ENCODE data around the gene NHSL2. TPM values are rescaled to one million over a fixed set of nuclear protein-coding genes. Genes with fewer than 3 reads are reported as not detected.
A peak's percentile ranks its signal among the peaks of the same experiment; 100 is the strongest.
"Not testable (repeated sequence)": the region's sequence is repeated elsewhere in the genome, so short reads cannot be mapped to it uniquely, and the experiment has no call there.

NHSL2 gene
- polyA plus RNA-seq, 2 donors = 0.41 to 0.51 TPM

DNA sequence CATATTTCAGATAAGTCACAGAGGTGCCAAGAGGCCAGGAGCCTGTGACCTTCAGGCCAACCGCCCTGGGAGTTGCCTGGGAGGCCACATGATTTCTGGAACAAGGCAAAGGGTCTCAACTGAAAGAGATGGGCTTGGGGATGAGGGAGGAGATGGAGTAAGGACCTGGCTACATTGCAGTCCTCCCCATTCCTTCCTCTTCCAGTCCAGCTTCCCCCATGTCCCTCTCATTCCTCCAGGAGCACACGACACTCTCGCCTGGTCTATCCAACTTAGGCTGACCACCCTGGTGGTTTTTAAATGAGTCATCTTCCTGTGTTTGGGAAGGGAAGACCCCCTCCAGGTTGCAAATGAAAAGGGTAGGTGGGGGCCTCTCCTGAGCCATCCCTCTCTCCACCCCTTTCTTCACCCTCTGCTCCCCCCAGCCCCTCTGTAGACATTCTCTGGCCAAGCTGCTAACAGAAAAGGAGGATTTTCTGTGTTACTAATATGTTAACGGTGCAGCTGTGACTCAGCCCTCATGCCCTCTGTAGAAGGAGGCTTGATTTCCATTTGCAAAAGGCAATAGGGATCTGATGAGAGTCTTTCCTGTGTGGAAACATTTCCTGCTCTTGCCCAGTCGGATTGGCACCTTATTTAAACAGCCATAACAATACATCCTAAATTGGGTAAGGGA is 141.9 kb downstream of the NHSL2 start:
- H3K27ac ChIP-seq (ENCODE audit: low read depth in 2 of 2, low read length in 1 of 2) = peak overlapping the region; percentile 37 to 56
- H3K36me3 ChIP-seq (ENCODE audit: control insufficient read depth in 2 of 2, insufficient read depth in 2 of 2, low read length in 1 of 2) = no peaks in the 10 kb centered on the region
- WGBS, 2 donors = 65 to 70% methylated on average over 5 of the region's 5 CpGs

DNA sequence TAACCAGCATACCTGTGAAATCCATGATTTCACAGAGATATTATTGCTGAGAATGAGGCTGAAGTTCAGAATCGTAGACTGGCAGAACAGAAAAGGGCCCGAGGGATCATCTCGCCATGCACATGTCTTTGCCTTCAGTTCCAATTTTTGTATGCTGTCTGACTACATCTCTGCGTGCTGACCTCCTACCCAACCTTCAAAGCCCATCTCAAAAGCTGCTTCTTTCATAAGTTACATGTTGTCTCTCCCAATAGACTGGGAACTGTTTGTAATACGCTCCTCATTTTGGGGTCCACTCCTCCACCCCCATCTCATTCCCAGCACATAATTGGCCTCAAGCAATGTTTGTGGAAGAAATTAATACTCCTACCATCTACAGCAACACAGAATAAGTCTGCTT is 142.9 kb downstream of the NHSL2 start:
- Histone ChIP-seq H3K27ac (ENCODE audit: low read depth in 2 of 2, low read length in 1 of 2) (no peak overlapping the region), H3K4me3 (ENCODE audit: low read depth in 1 of 2, low read length in 2 of 2) (no peak overlapping the region)

More for the DNA sequence above, 141.9 kb downstream of the NHSL2 start:
- Histone ChIP-seq H3K9me3 (ENCODE audit: control insufficient read depth in 2 of 2, insufficient read depth in 1 of 2, low read depth in 1 of 2, low read length in 1 of 2) (no peaks in the 10 kb centered on the region), H3K27me3 (ENCODE audit: control insufficient read depth in 1 of 2, insufficient read depth in 2 of 2, low read length in 2 of 2) (no peaks in the 10 kb centered on the region), H3K4me1 (ENCODE audit: control insufficient read depth in 2 of 2, insufficient read depth in 2 of 2, low read length in 1 of 2) (peaks cover 0 to 2% of the 10 kb centered on the region in 2 donors), H3K4me3 (ENCODE audit: low read depth in 1 of 2, low read length in 2 of 2) (no peak overlapping the region)

DNA sequence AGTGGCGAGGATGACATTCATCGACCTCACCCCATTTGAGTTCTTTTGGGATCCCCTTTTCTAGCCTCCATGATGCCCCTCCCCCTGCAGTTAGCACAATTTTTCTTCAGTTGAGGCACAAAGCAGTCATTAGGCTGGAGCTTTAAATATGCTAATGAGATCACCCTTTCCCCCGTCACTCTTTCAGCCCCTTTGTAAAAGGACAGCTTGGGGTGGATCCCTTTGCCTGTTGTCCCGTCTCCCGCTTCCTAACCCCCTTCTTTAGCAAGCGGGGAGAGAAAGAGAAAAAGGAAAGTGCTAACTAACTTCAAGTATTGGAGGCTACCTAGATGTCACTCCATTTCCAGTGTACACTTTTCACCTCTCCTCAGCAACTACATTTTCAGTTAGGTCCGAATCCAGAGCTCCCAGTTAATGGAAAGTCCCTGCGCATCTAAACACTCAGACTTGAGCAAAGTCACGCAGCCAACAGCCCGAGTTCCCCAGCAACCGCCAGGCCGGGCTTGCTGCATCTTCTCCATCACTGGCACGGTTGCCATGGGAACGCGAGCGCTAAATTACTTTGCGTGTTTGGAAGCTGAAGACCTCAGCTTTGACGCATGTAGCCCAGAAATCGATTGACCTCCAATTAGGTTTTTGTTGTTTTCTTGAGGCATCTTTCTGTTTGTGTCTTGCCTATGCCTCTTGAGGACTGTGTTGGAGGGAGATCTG is 144.3 kb downstream of the NHSL2 start:
- no peak overlapping the region for H3K27ac ChIP-seq (ENCODE audit: low read depth in 2 of 2, low read length in 1 of 2)
- no peaks in the 10 kb centered on the region for H3K36me3 ChIP-seq (ENCODE audit: control insufficient read depth in 2 of 2, insufficient read depth in 2 of 2, low read length in 1 of 2)
- H3K4me1 ChIP-seq (ENCODE audit: control insufficient read depth in 2 of 2, insufficient read depth in 2 of 2, low read length in 1 of 2) = peaks cover 0 to 2% of the 10 kb centered on the region in 2 donors
- H3K9me3 ChIP-seq (ENCODE audit: control insufficient read depth in 2 of 2, insufficient read depth in 1 of 2, low read depth in 1 of 2, low read length in 1 of 2) = no peaks in the 10 kb centered on the region
- 66 to 85% methylated on average over 19 of the region's 19 CpGs for WGBS, 2 donors
- H3K4me3 ChIP-seq (ENCODE audit: low read depth in 1 of 2, low read length in 2 of 2) = no peak overlapping the region
- no peaks in the 10 kb centered on the region for H3K27me3 ChIP-seq (ENCODE audit: control insufficient read depth in 1 of 2, insufficient read depth in 2 of 2, low read length in 2 of 2)

More for the DNA sequence above, 142.9 kb downstream of the NHSL2 start:
- Histone ChIP-seq H3K27me3 (ENCODE audit: control insufficient read depth in 1 of 2, insufficient read depth in 2 of 2, low read length in 2 of 2) (no peaks in the 10 kb centered on the region), H3K36me3 (ENCODE audit: control insufficient read depth in 2 of 2, insufficient read depth in 2 of 2, low read length in 1 of 2) (no peaks in the 10 kb centered on the region), H3K9me3 (ENCODE audit: control insufficient read depth in 2 of 2, insufficient read depth in 1 of 2, low read depth in 1 of 2, low read length in 1 of 2) (no peaks in the 10 kb centered on the region), H3K4me1 (ENCODE audit: control insufficient read depth in 2 of 2, insufficient read depth in 2 of 2, low read length in 1 of 2) (peaks cover 0 to 2% of the 10 kb centered on the region in 2 donors)
- 86 to 91% methylated on average over 5 of the region's 5 CpGs for WGBS, 2 donors

DNA sequence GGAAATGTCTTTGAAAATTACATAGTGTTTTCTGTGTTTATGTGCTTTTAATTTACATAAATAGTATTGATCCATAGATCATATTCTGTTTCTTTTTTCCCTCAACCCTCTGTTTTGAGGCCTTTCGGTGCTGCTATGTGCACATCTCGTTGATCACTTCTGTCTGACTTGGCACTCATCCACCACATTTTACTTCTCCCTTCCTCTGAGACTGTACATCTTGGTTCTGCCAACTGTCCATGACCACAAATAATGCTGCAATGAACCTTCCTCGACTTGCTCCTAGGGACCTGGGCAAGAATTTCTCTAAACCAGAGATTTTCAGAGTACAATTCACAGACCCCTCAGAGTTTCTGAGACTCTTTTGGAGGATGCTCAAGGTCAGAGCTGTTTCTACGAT is 146.7 kb downstream of the NHSL2 start:
- WGBS, 2 donors = 41 to 44% methylated on average over 4 of the region's 4 CpGs
- no peaks in the 10 kb centered on the region for H3K36me3 ChIP-seq (ENCODE audit: control insufficient read depth in 2 of 2, insufficient read depth in 2 of 2, low read length in 1 of 2)
- H3K4me1 ChIP-seq (ENCODE audit: control insufficient read depth in 2 of 2, insufficient read depth in 2 of 2, low read length in 1 of 2) = no peaks in the 10 kb centered on the region
- no peaks in the 10 kb centered on the region for H3K9me3 ChIP-seq (ENCODE audit: control insufficient read depth in 2 of 2, insufficient read depth in 1 of 2, low read depth in 1 of 2, low read length in 1 of 2)
- H3K4me3 ChIP-seq (ENCODE audit: low read depth in 1 of 2, low read length in 2 of 2) = no peak overlapping the region
- H3K27me3 ChIP-seq (ENCODE audit: control insufficient read depth in 1 of 2, insufficient read depth in 2 of 2, low read length in 2 of 2) = no peaks in the 10 kb centered on the region
- no peak overlapping the region for H3K27ac ChIP-seq (ENCODE audit: low read depth in 2 of 2, low read length in 1 of 2)

DNA sequence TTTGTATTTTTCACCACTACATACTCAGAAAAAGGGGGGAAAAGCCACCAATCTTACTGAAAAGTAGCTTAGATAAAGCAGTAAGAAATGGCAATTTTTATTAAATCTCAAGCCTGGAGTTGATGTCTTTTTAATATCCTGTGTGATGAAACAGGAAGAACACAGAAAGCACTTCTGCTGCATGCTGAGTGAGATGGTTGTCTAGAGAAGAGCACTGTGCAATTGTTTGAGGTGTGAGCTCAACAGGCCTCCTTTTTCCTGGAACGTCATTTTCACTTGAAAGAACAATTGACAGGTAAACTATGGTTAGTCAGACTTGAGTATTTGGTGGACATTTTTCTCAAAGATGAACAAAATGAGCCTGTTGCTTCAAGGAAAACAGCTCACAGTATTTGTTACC is 147.2 kb downstream of the NHSL2 start:
- Histone ChIP-seq H3K27ac (ENCODE audit: low read depth in 2 of 2, low read length in 1 of 2) (no peak overlapping the region), H3K9me3 (ENCODE audit: control insufficient read depth in 2 of 2, insufficient read depth in 1 of 2, low read depth in 1 of 2, low read length in 1 of 2) (no peaks in the 10 kb centered on the region), H3K36me3 (ENCODE audit: control insufficient read depth in 2 of 2, insufficient read depth in 2 of 2, low read length in 1 of 2) (no peaks in the 10 kb centered on the region), H3K27me3 (ENCODE audit: control insufficient read depth in 1 of 2, insufficient read depth in 2 of 2, low read length in 2 of 2) (no peaks in the 10 kb centered on the region), H3K4me3 (ENCODE audit: low read depth in 1 of 2, low read length in 2 of 2) (no peak overlapping the region), H3K4me1 (ENCODE audit: control insufficient read depth in 2 of 2, insufficient read depth in 2 of 2, low read length in 1 of 2) (no peaks in the 10 kb centered on the region)
- WGBS, 2 donors = 31 to 34% methylated on average over 1 of the region's 1 CpG

DNA sequence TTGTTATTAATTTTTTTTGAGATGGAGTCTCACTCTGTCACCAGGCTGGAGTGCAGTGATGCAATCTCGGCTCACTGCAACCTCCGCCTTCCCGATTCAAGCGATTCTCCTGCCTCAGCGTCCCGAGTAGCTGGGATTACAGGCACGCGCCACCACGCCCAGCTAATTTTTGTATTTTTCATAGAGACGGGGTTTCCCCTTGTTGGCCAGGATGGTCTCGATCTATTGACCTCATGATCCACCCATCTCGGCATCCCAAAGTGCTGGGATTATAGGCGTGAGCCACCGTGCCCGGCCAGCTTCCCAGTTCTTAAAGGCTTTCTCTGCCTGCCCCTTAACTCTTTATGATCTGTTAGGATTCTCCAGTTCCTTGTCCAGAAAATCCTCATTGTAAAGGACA is 147.7 kb downstream of the NHSL2 start:
- not testable (repeated sequence) for H3K36me3 ChIP-seq (ENCODE audit: control insufficient read depth in 2 of 2, insufficient read depth in 2 of 2, low read length in 1 of 2); H3K9me3 ChIP-seq (ENCODE audit: control insufficient read depth in 2 of 2, insufficient read depth in 1 of 2, low read depth in 1 of 2, low read length in 1 of 2); H3K27me3 ChIP-seq (ENCODE audit: control insufficient read depth in 1 of 2, insufficient read depth in 2 of 2, low read length in 2 of 2); H3K4me1 ChIP-seq (ENCODE audit: control insufficient read depth in 2 of 2, insufficient read depth in 2 of 2, low read length in 1 of 2); H3K27ac ChIP-seq (ENCODE audit: low read depth in 2 of 2, low read length in 1 of 2); H3K4me3 ChIP-seq (ENCODE audit: low read depth in 1 of 2, low read length in 2 of 2)
- 79 to 82% methylated on average over 15 of the region's 15 CpGs for WGBS, 2 donors

DNA sequence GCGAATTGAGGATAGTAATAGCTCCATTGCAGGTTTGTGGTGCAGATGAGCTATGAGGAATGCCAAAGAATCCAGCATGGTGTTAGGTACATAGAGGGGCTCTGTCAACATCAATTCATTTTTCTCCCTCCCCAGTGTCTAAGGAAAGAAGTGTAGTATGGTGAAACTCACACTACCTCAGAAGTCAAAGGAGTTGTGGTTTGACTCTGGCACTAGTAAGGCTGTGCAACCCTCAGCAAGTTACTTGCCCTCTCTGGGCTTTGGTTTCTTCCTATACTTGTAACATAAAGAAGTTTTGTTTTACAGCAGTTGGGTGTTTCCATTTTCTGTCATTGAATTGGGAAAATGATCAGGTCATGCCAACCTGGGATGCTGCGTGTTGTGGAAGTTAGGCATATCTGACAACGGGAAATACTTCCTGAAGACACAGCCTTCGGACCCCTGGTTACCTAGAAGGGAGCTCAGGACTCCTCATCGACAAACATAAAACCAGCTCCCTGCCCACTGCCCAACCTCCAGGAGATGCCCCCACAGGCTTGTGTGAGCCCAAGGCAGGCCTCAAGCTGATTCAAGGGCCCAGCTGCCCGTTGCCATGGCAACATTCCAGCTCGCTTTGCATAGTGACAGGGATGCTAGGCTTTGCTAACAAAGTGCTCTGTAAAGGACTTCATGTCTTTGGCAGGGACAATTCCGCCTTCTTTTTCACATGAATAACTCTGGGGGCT is 149.7 kb downstream of the NHSL2 start:
- no peaks in the 10 kb centered on the region for H3K9me3 ChIP-seq (ENCODE audit: control insufficient read depth in 2 of 2, insufficient read depth in 1 of 2, low read depth in 1 of 2, low read length in 1 of 2)
- no peak overlapping the region for H3K27ac ChIP-seq (ENCODE audit: low read depth in 2 of 2, low read length in 1 of 2)
- H3K4me1 ChIP-seq (ENCODE audit: control insufficient read depth in 2 of 2, insufficient read depth in 2 of 2, low read length in 1 of 2) = no peaks in the 10 kb centered on the region
- no peaks in the 10 kb centered on the region for H3K27me3 ChIP-seq (ENCODE audit: control insufficient read depth in 1 of 2, insufficient read depth in 2 of 2, low read length in 2 of 2)
- H3K4me3 ChIP-seq (ENCODE audit: low read depth in 1 of 2, low read length in 2 of 2) = no peak overlapping the region
- H3K36me3 ChIP-seq (ENCODE audit: control insufficient read depth in 2 of 2, insufficient read depth in 2 of 2, low read length in 1 of 2) = no peaks in the 10 kb centered on the region
- 67 to 68% methylated on average over 8 of the region's 8 CpGs for WGBS, 2 donors

DNA sequence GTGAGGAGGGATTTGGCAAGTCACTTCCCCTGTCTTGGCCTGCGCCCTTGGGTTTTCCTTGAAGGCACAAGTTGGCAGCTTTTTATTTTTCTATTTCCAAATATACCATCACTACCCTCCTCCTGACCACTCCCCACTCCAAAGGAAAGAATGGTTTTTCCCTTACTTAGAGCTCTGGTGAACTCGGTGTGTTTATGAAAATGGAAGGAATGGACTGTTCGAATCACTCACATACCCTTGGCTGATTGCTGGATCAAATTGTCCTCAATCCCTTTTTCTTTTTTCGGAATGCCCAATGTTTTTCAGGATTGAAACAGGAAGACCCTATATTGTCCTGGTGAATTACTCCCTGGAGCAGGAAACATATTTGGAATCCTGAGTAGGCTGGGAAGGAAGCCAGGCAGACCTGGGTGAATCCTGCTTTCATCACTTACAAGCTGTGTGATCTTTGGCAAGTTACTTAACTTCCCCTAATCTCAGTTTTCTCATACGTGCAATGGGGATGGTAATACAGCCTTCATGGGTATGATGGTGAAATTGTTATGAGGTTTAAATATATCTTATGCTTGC is 150.4 kb downstream of the NHSL2 start:
- Histone ChIP-seq H3K36me3 (ENCODE audit: control insufficient read depth in 2 of 2, insufficient read depth in 2 of 2, low read length in 1 of 2) (no peaks in the 10 kb centered on the region), H3K27me3 (ENCODE audit: control insufficient read depth in 1 of 2, insufficient read depth in 2 of 2, low read length in 2 of 2) (no peaks in the 10 kb centered on the region), H3K9me3 (ENCODE audit: control insufficient read depth in 2 of 2, insufficient read depth in 1 of 2, low read depth in 1 of 2, low read length in 1 of 2) (no peaks in the 10 kb centered on the region), H3K4me3 (ENCODE audit: low read depth in 1 of 2, low read length in 2 of 2) (no peak overlapping the region), H3K27ac (ENCODE audit: low read depth in 2 of 2, low read length in 1 of 2) (no peak overlapping the region), H3K4me1 (ENCODE audit: control insufficient read depth in 2 of 2, insufficient read depth in 2 of 2, low read length in 1 of 2) (no peaks in the 10 kb centered on the region)
- 60 to 67% methylated on average over 5 of the region's 5 CpGs for WGBS, 2 donors

DNA sequence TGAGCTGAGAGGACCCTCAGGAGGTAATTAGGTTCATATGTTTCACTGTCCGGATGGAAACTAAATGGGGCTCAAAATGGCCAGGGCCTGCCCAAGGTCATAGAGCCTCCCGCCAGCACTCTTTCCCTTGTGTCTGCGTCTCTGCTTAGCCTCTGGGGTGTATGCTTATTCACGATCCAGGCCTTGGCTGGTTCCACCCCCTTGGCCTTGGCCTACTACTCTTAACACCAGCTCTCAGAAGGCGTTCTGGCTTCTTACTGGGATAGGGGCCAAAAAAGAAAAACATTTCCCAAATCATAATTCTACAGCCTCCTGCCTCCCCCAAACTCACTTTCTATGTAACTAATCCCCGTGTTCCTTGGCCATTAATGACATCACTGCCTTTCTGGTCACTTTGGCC is 152.3 kb downstream of the NHSL2 start:
- H3K9me3 ChIP-seq (ENCODE audit: control insufficient read depth in 2 of 2, insufficient read depth in 1 of 2, low read depth in 1 of 2, low read length in 1 of 2) = no peaks in the 10 kb centered on the region
- no peaks in the 10 kb centered on the region for H3K36me3 ChIP-seq (ENCODE audit: control insufficient read depth in 2 of 2, insufficient read depth in 2 of 2, low read length in 1 of 2)
- 48 to 54% methylated on average over 6 of the region's 6 CpGs for WGBS, 2 donors
- peaks cover 0 to 6% of the 10 kb centered on the region in 2 donors for H3K27me3 ChIP-seq (ENCODE audit: control insufficient read depth in 1 of 2, insufficient read depth in 2 of 2, low read length in 2 of 2)
- H3K4me3 ChIP-seq (ENCODE audit: low read depth in 1 of 2, low read length in 2 of 2) = no peak overlapping the region
- no peaks in the 10 kb centered on the region for H3K4me1 ChIP-seq (ENCODE audit: control insufficient read depth in 2 of 2, insufficient read depth in 2 of 2, low read length in 1 of 2)
- no peak overlapping the region for H3K27ac ChIP-seq (ENCODE audit: low read depth in 2 of 2, low read length in 1 of 2)

Data from esophagus (tissue), 2 donors.